Umbilical cord (tissue), 2 donors: ENCODE measurements around the gene HOXC6. TPM values are rescaled to one million over a fixed set of nuclear protein-coding genes. Genes with fewer than 3 reads are reported as not detected.
A peak's percentile ranks its signal among the peaks of the same experiment; 100 is the strongest.
"Not testable (repeated sequence)": the region's sequence is repeated elsewhere in the genome, so short reads cannot be mapped to it uniquely, and the experiment has no call there.

Experiments
- DNase-seq: peaks from one replicate; pipeline ENCODE4 v3.0.0-alpha.2; 2015; ENCODE audit warnings: low spot score
- total RNA-seq: library from RNA; depleted of rRNA; stranded (reverse); fragments of >200 nt; gene quantifications from one replicate; pipeline ENCODE4 v1.2.3, GENCODE V29; 2014; ENCODE audit warnings: low replicate concordance; ENCODE audit not compliant: insufficient read depth

The HOXC6 gene
- total RNA-seq, 1 donor from 2014 or later = 4.1 TPM

GRCh38 chr12:54038871-54039414 is 10.7 kb downstream of the HOXC6 start:
- no peak for DNase-seq

GRCh38 chr12:54039417-54040147 is 11.3 kb downstream of the HOXC6 start:
- DNase-seq = peak; percentile 96

- DNase-seq = no peak
These were observed 11.9 kb downstream of the HOXC6 start for GRCh38 chr12:54040148-54040494.

GRCh38 chr12:54040648-54041047 is 12.4 kb downstream of the HOXC6 start:
- DNase-seq = no peak

- DNase-seq = no peak
These were observed 13.0 kb downstream of the HOXC6 start for GRCh38 chr12:54041097-54041690.

GRCh38 chr12:54042033-54042432 is 13.8 kb downstream of the HOXC6 start:
- not testable (repeated sequence) for DNase-seq

GRCh38 chr12:54042970-54043853 is 15.0 kb downstream of the HOXC6 start:
- peak; percentile 76 for DNase-seq

GRCh38 chr12:54044425-54045103 is 16.3 kb downstream of the HOXC6 start:
- DNase-seq = no peak

- no peak for DNase-seq
These were observed 17.2 kb downstream of the HOXC6 start for GRCh38 chr12:54045401-54045800.

- DNase-seq = no peak
These were observed 17.8 kb downstream of the HOXC6 start for GRCh38 chr12:54045868-54046521.

GRCh38 chr12:54046809-54047159 is 18.5 kb downstream of the HOXC6 start:
- no peak for DNase-seq

GRCh38 chr12:54047160-54047963 is 19.1 kb downstream of the HOXC6 start:
- no peak for DNase-seq

- no peak for DNase-seq
These were observed 19.7 kb downstream of the HOXC6 start for GRCh38 chr12:54047964-54048303.

GRCh38 chr12:54048406-54049093 is 20.3 kb downstream of the HOXC6 start:
- DNase-seq = no peak

- no peak for DNase-seq
These were observed 20.9 kb downstream of the HOXC6 start for GRCh38 chr12:54049108-54049507.

- no peak for DNase-seq
These were observed 22.2 kb downstream of the HOXC6 start for GRCh38 chr12:54050482-54050810.

GRCh38 chr12:54051026-54051842 is 23.0 kb downstream of the HOXC6 start:
- no peak for DNase-seq

- DNase-seq = no peak
These were observed 23.7 kb downstream of the HOXC6 start for GRCh38 chr12:54051874-54052437.
